Activated CD8-positive, alpha-beta T cell treated with anti-CD3 and anti-CD28 coated beads for 36 hours (primary cell): ENCODE measurements around the gene RO60. TPM values are rescaled to one million over a fixed set of nuclear protein-coding genes. Genes with fewer than 3 reads are reported as not detected.
A peak's percentile ranks its signal among the peaks of the same experiment; 100 is the strongest.
"Not testable (repeated sequence)": the region's sequence is repeated elsewhere in the genome, so short reads cannot be mapped to it uniquely, and the experiment has no call there.

Experiments used
- ATAC-seq: fragments of 200-7000 bp; cut with Tn5 transposase; one replicate; pipeline ENCODE4 v1.10.0; 2021; ENCODE audit warnings: mild to moderate bottlenecking, moderate library complexity
- CTCF ChIA-PET: fragments of 350-600 bp; sonication (Branson Sonifier 250); formaldehyde crosslinking; loops from one replicate; lab custom pipeline; 2021; ENCODE audit warnings: antibody characterized with exemption; lab: Charles Lee
- POLR2A ChIA-PET: fragments of 350-600 bp; sonication (Branson Sonifier 250); formaldehyde crosslinking; loops from one replicate; lab custom pipeline; 2021; ENCODE audit warnings: antibody characterized with exemption; lab: Charles Lee
- DNase-seq: peaks from one replicate; pipeline ENCODE4 v3.0.0-alpha.2; 2020
- H3K27ac Mint-ChIP-seq: one replicate; pipeline ENCODE4 v1.8.0; 2021; ENCODE audit warnings: mild to moderate bottlenecking, mixed read lengths
- H3K27me3 Mint-ChIP-seq: one replicate; pipeline ENCODE4 v1.8.0; 2021; ENCODE audit warnings: mixed read lengths
- H3K36me3 Mint-ChIP-seq: one replicate; pipeline ENCODE4 v1.8.0; 2021; ENCODE audit warnings: low read depth, mixed read lengths
- H3K4me1 Mint-ChIP-seq: one replicate; pipeline ENCODE4 v1.8.0; 2021; ENCODE audit warnings: low read depth, mixed read lengths
- H3K4me3 Mint-ChIP-seq: one replicate; pipeline ENCODE4 v1.8.0; 2021; ENCODE audit warnings: mild to moderate bottlenecking, moderate library complexity, mixed read lengths
- H3K9me3 Mint-ChIP-seq: one replicate; pipeline ENCODE4 v1.8.0; 2021; ENCODE audit warnings: mixed read lengths
- intact Hi-C: fragments of 100-400 bp; cut with micrococcal nuclease; formaldehyde crosslinking; loops from one replicate; pipeline ENCODE4 v1.10.0; 2022
- total RNA-seq, 2 experiments: library from RNA; stranded (reverse); gene quantifications; one replicate each; pipeline ENCODE4 v1.2.3, GENCODE V29; 2021
- TF ChIP-seq, protein P1 (sequence below): fragments of 200-600 bp; IDR thresholded peaks from one replicate; pipeline ENCODE4 v1.8.0; 2022; ENCODE audit warnings: antibody characterized with exemption, mild to moderate bottlenecking

RO60 gene
- total RNA-seq, 2 experiments from 2014 or later, result 56.2 to 63.4 TPM

DNA sequence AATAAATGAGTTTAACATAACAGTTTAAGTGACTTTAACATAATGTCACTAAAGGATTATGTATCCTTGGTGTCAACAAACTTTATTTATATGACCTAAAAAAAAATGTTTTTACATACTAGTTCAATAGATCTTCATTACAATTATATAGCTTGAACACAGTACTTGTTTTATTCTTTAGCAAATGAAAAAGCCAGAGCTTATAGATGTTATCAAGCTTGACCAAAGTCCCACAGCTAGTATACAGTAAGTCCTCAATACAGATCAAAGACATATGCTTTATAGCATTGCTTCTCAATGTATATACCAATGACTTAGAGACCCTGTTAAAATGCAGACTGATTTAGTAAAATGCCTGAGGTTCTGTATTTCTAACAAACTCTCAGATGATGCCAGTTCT is 42.6 kb upstream of the RO60 start:
- ATAC-seq, result no peak
- no peaks in the 10 kb centered on the region for H3K9me3 Mint-ChIP-seq
- intact Hi-C loops, result loop anchor here (5.0 kb wide), 1 partner anchor 209 kb away; the partner anchor contains the start of gene RGS2
- ChIA-PET POLR2A (no interaction called here), CTCF (interaction anchor here (0.7 to 1.6 kb wide), 2 partner anchors 110 to 206 kb away, joined by 3 read pairs; no protein-coding TSS in a partner anchor)
- no peak overlapping the region for H3K27ac Mint-ChIP-seq
- H3K36me3 Mint-ChIP-seq, result peaks cover 12% of the 10 kb centered on the region
- no peaks in the 10 kb centered on the region for H3K27me3 Mint-ChIP-seq
- H3K4me3 Mint-ChIP-seq, result no peak overlapping the region
- TF ChIP-seq, protein P1, sequence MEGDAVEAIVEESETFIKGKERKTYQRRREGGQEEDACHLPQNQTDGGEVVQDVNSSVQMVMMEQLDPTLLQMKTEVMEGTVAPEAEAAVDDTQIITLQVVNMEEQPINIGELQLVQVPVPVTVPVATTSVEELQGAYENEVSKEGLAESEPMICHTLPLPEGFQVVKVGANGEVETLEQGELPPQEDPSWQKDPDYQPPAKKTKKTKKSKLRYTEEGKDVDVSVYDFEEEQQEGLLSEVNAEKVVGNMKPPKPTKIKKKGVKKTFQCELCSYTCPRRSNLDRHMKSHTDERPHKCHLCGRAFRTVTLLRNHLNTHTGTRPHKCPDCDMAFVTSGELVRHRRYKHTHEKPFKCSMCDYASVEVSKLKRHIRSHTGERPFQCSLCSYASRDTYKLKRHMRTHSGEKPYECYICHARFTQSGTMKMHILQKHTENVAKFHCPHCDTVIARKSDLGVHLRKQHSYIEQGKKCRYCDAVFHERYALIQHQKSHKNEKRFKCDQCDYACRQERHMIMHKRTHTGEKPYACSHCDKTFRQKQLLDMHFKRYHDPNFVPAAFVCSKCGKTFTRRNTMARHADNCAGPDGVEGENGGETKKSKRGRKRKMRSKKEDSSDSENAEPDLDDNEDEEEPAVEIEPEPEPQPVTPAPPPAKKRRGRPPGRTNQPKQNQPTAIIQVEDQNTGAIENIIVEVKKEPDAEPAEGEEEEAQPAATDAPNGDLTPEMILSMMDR, result no peak
- no peaks in the 10 kb centered on the region for H3K4me1 Mint-ChIP-seq
- no peak for DNase-seq

DNA sequence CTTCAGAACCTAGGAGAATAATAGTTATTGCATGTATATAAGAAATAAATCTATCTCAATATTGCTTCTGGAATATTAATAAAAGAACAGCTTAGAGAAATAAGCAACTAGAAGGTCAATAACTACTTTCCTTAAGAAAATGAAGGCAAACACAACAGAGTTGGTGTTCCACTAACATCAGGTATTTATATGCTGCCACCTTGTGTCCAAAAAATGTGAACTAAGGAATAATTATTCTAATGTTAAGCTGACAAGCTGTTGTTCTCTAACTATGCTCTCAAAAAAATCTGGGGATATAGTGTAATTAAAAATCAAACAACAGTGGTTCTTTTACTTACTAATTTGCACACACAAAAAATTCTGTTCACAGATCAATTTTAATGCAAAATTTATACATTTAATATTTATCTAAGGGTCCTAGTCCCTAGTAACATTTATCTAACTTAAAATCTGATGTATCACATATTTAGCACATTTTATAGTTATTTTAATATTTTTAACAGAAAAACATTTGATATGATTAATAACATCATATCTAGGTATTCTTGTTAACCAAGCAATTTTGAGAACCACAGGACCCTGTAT is 39.9 kb upstream of the RO60 start:
- DNase-seq, result no peak
- ChIA-PET POLR2A (no interaction called here), CTCF (interaction anchor here (0.6 to 3.6 kb wide), 12 partner anchors 11 to 545 kb away, joined by 3 to 41 read pairs (median 6); no protein-coding TSS in a partner anchor)
- intact Hi-C loops, result loop anchor here (5.0 kb wide), 1 partner anchor 212 kb away; the partner anchor contains the start of gene RGS2
- H3K9me3 Mint-ChIP-seq, result no peaks in the 10 kb centered on the region
- H3K4me1 Mint-ChIP-seq, result no peaks in the 10 kb centered on the region
- no peak overlapping the region for H3K27ac Mint-ChIP-seq
- TF ChIP-seq, protein P1, result peak; percentile 51
- no peaks in the 10 kb centered on the region for H3K27me3 Mint-ChIP-seq
- H3K4me3 Mint-ChIP-seq, result no peak overlapping the region
- H3K36me3 Mint-ChIP-seq, result peaks cover 19% of the 10 kb centered on the region
- ATAC-seq, result no peak

DNA sequence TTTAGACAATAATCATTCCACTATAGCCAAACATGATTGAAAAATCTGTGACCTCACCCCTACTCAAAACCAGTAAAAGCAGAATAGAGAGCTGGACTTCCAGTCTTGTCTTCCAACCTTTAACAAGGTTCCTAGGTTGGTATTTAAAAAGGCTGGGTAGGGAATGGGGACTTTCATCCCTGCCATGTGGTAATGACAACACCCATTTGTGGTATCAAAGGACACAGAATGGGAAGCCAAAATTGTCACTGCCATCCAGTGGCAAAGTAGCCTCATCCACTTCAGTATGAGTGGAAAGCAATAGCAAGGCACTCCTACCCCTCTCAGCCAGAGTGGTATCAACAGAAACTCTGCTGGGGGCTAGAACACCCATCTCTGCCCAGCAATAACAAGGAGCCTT is 34.2 kb upstream of the RO60 start:
- ATAC-seq (no peak), DNase-seq (no peak)
- TF ChIP-seq, protein P1, result no peak
- Mint-ChIP-seq H3K27ac (no peak overlapping the region), H3K27me3 (no peaks in the 10 kb centered on the region), H3K36me3 (peaks cover 20% of the 10 kb centered on the region), H3K9me3 (no peaks in the 10 kb centered on the region), H3K4me1 (peaks cover 6% of the 10 kb centered on the region), H3K4me3 (no peak overlapping the region)
- ChIA-PET POLR2A (interaction anchor here (1.4 kb wide), 1 partner anchor 33 kb away, joined by 6 read pairs; the partner anchor contains the start of gene UCHL5), CTCF (interaction anchor here (1.1 to 2.2 kb wide), 4 partner anchors 13 to 218 kb away, joined by 3 to 8 read pairs (median 4); no protein-coding TSS in a partner anchor)
- intact Hi-C loops, result no loop called here

DNA sequence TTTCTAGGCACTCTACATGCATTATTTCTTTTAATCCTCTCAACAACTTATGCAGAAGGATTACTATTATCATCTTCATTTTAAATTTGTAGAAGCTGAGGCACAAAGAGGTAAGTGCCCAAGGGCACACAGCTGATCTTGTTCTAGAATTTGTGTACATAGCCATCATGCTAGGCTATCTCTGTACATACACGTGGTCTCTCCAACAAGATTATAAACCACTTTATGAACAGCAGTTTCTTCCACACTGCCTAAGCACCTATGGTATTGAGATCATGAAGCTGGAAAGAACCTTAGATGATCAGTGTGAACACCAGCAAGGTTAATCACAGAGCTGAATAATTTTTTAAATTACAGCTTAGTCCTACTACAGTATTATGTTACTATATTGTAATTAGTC is 29.1 kb upstream of the RO60 start:
- TF ChIP-seq, protein P1, result no peak
- H3K27ac Mint-ChIP-seq, result no peak overlapping the region
- DNase-seq (no peak), ATAC-seq (no peak)
- CTCF ChIA-PET, result interaction anchor here (1.2 to 1.5 kb wide), 3 partner anchors 11 to 229 kb away, joined by 3 to 5 read pairs (median 4); no protein-coding TSS in a partner anchor
- POLR2A ChIA-PET, result no interaction called here
- intact Hi-C loops, result no loop called here
- H3K36me3 Mint-ChIP-seq, result peaks cover 29% of the 10 kb centered on the region
- H3K9me3 Mint-ChIP-seq, result no peaks in the 10 kb centered on the region
- peaks cover 18% of the 10 kb centered on the region for H3K4me1 Mint-ChIP-seq
- H3K27me3 Mint-ChIP-seq, result no peaks in the 10 kb centered on the region
- no peak overlapping the region for H3K4me3 Mint-ChIP-seq

DNA sequence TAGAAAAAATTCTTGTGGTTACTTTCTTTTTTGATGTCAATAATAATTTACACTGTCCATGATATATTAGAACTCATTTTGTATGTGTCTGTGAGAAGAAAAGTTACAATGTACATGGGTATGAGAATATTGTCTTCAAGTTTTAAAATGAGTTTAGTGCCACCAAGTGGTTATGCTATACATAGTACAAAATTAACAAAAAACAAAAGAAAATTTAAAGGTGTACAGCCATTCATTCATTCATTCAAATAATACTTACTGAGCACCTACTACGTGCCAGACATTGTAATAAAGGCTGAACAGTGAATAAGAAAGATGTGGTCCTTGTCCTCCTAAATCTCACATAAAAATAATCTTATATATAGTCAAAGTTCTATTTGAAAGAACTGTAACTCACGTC is 28.0 kb upstream of the RO60 start:
- no peak overlapping the region for H3K4me3 Mint-ChIP-seq
- no peaks in the 10 kb centered on the region for H3K9me3 Mint-ChIP-seq
- H3K27me3 Mint-ChIP-seq, result no peaks in the 10 kb centered on the region
- CTCF ChIA-PET, result interaction anchor here (1.3 kb wide), 2 partner anchors 225 to 558 kb away, joined by 3 to 5 read pairs; no protein-coding TSS in a partner anchor
- peaks cover 19% of the 10 kb centered on the region for H3K4me1 Mint-ChIP-seq
- H3K27ac Mint-ChIP-seq, result no peak overlapping the region
- POLR2A ChIA-PET, result interaction anchor here (2.3 kb wide), 1 partner anchor 27 kb away, joined by 7 read pairs; the partner anchor contains the start of genes RO60 and UCHL5
- peaks cover 23% of the 10 kb centered on the region for H3K36me3 Mint-ChIP-seq
- ATAC-seq, result peak; percentile 51
- TF ChIP-seq, protein P1, result peak; percentile 22
- DNase-seq, result no peak
- intact Hi-C loops, result no loop called here

DNA sequence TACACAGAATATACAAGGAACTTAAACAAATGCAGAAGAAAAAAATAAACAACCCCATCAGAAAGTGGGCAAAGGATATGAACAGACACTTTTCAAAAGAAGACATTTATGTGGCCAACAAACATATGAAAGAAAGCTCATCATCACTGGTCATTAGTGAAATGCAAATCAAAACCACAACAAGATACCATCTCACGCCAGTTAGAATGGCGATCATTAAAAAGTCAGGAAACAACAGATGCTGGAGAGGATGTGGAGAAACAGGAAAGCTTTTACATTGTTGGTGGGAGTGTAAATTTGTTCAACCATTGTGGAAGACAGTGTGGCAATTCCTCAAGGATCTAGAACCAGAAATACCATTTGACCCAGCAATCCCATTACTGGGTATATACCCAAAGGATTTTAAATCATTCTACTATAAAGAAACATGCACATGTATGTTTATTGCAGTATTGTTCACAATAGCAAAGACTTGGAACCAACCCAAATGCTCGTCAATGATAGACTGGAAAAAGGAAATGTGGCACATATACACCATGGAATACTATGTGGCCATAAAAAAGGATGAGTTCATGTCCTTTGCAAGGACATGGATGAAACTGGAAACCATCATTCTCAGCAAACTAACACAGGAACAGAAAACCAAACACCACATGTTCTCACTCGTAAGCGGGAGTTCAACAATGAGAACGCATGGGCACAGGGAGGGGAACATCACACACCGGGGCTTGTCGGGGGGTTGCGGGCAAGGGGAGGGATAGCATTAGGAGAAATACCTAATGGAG is 26.6 kb upstream of the RO60 start:
- DNase-seq, H3K27ac Mint-ChIP-seq, H3K9me3 Mint-ChIP-seq, H3K27me3 Mint-ChIP-seq, ATAC-seq, H3K4me3 Mint-ChIP-seq, intact Hi-C loops: not testable (repeated sequence)
- CTCF ChIA-PET, result interaction anchor here (1.2 to 1.3 kb wide), 3 partner anchors 41 to 559 kb away, joined by 3 to 5 read pairs (median 3); no protein-coding TSS in a partner anchor
- Mint-ChIP-seq H3K4me1 (peaks cover 28% of the 10 kb centered on the region), H3K36me3 (peaks cover 32% of the 10 kb centered on the region)
- POLR2A ChIA-PET, result interaction anchor here (2.3 kb wide), 1 partner anchor 26 kb away, joined by 7 read pairs; the partner anchor contains the start of genes RO60 and UCHL5
